Fibroblast of gingiva (primary cell): Measurements from ENCODE around the gene NEB.

Experiments used
- DNase-seq: peaks from one replicate; pipeline ENCODE4 v3.0.0-alpha.2; 2011; ENCODE audit warnings: low read depth

The NEB gene

DNA sequence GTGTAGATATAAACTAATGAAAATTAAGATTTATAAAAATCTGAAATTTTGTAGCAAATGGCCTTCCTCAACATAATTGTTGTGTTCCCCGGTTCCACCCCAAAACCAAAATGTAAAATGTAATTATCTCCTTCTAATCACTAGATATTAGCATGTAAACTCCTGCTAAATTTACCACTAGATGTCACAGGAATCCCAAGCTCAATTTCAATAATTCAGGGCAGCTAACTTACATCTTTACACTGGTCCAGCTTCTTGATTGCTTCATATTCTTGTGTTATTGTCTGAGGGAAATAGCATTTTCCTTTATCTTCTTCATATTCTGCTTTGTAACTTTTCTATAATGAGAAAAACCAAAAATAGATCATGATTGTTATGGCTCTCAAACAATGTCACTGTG lies 42.6 kb downstream of the NEB start:
- no peak for DNase-seq

DNA sequence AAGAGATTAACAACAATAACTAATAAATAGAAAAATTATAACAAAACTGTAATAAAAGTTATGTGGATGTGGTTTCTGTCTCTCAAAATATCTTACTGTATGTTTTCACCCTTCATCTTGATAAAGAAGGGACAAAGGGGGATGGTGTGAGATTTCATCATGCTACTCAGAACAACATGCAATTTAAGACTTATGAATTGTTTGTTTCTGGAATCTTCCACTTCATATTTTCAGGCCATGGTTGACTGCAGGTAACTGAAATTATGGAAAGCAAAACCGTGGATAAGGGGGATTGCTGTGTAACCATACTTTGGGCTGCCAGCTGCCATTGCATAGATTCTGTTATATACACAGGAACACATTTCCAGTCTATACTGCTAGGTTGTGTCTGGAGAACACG lies 45.6 kb downstream of the NEB start:
- no peak for DNase-seq

DNA sequence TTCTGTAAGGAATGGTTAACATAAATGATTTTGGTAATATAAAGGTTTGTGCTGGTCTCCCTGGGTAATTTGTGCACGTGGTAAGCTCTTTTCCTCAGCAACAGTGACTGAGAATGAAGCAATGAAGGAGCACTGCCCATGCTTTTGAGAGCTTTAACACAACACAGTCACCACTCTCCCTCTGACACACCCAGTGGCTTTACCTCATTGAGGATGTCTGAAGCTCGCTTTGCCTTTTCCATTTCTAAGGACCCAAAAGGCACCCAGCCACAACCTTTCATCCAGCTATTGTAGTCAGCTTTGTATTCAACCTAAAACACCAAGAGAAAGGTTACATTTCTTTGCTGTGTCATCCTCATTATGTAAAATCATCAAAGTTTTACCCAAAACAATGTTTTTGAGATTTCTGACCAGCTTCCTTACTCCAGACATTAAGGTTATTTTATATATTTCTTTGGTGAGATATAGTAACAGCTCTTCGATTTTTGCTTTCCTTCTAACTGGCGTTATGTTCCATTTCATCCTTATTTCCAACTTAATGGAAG lies 51.7 kb downstream of the NEB start:
- DNase-seq = no peak

DNA sequence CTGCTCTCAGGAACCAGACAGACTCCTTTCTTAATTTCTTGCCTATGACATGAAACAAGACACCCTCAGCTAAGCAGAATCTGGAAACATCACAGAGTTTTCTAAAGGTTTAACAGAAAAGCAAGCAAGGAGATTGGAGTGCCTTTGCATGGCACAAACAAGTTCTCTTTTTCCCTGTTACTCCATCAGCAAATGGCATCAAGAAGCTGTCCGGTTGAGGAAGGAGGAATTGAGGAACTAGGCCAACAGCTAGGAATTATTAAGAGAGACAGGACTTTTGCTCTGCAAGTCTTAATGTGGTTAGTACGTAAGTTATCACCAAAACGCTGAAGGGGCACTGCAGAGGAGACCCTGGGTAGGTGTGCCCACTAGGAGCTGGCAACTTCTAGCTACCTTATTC lies 53.2 kb downstream of the NEB start:
- DNase-seq = no peak

DNA sequence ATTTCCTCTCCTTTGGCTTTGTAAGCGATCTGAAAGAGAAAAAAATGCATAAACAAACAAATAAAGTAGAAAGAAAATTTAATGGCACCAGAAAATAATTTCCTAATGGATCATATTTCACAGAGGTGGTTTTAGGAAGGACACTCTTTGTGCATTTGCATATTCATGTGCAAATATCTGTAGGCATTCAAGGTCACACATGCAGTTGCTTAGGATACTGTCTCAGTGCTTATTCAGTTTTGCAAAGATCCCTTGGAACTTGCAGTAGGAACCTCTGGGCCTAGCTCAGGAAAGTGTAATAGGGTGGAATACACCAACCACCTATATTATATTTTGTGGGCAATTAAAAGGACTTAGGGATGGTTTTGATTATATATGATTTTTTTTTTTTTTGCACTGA lies 54.3 kb downstream of the NEB start:
- DNase-seq = no peak

DNA sequence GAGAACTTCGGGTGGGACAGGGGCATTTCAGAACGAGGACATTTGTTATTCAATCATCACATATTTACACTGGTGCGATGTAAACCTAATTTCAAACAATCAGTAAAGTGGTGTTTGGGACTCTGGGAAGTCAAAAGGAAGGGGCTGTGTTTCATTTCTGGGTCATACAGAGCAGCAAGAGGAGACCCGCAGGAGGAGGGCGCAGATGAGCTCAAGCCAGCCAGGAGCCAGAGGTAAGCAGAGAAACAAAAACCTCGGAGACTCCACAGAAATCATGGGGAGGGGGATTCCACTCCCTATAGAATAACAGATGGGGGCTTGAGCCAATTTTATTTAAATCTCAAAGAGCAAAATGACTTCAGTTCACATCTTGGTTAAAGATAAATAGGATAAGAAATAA lies 55.4 kb downstream of the NEB start:
- DNase-seq = no peak

DNA sequence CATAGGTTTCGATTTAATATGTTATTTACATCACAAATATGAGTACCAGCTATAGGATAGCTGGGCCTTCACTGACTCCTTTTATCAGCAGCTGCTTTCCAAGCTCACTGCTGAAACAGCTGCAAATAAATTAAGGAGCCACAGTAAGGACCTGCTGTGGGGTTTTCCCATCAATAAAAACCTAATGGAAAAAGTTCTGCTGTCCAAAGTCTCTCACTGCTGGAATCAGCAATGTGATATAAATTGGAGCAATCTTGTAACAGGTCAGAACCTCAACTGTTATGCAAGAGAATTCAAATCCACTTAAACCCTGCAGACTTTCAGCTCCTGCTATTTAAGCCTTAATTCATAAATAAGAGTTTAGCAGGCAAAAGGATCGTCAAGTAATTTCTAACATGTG lies 61.3 kb downstream of the NEB start:
- no peak for DNase-seq

DNA sequence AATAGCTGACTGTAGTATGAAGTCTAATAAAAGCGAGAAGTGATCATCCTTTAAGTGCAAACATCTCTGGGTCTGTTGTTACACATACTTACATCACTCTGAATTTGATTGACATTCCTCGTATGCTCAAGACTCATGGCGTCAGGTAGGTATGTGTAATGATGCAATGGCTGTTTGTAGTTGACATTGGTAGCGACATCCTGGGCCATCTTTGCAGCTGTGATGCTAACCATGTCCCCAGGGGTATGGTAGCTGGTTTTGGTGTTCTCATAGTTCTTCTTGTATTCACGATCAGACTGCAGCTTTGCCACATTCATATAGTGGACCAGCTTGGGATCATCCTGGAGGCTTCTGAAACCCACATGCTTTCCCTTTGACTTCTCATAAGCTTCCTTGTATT lies 62.0 kb downstream of the NEB start:
- DNase-seq = no peak

DNA sequence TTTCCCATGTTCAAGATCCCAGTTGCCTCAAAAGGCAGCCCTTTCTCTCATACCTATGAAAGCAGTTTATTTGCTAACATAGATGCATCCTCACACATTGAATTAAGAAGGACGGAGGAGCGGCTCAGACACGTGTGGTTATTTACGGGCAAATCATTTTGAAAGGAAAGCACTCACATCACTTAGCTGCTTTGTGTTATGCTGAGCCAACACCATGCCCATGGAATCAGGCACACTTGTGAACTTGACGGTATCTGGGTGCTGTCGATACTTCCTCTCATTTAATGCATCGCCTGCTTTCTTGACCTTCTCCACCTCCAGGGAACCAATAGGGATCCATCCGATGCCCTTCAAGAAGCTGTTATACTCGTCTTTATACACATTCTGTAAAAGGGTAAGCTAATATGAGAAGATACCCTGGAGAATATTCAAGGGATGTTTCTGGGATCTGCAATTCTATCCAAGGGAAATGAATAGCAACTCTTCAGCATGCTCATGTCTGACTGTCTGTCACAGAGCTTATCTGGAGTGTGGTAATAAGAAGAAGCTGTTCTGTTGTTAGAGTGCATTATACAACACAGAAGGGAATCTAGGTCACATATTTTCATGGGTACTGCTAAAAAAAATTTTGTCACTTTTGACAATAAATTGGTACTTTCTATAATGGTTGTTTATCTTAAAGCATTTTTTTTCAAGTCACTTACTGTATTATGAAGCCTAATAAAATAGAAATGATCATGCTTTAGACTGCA lies 63.3 kb downstream of the NEB start:
- no peak for DNase-seq

DNA sequence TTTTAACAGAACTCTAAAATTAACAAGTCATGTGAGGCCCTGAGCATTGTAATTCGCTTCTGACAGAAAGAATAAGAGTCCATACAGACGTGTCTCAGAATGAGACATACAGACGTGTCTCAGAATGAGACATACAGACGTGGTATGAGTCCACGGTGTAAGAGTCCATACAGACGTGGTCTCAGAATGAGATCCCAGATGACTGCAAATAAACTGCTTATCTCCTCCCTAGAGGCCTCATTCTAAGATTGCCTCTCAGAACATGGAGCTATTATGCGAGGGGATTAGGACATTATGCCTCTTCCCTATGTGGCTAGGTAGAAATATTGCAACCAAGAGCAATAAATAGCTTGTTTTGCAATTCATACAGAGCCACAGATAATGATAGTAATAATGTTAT lies 63.9 kb downstream of the NEB start:
- DNase-seq = no peak

DNA sequence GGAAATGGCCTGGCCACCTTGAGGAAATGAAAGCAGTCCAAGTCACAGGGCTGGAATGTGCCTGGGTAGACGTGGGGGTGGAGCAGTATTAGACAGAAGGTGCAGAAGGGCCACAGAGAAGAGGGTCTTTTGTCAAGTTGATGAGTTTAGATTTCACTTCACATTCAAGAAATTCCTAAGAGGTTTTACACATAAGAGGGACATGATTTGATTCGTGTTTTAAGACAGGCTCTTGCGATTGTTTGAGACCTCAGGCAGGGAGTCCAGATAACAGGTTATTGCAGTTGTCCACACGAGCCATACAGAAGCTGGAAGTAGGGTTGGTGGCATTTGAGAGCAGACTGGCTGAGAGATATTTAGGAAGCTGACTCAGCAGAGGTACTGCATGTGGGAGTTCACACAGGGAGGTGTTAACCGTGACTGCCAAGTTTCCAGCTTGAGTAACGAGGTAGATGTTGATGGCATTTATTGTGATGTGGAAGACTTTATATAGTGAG lies 64.6 kb downstream of the NEB start:
- DNase-seq = no peak

DNA sequence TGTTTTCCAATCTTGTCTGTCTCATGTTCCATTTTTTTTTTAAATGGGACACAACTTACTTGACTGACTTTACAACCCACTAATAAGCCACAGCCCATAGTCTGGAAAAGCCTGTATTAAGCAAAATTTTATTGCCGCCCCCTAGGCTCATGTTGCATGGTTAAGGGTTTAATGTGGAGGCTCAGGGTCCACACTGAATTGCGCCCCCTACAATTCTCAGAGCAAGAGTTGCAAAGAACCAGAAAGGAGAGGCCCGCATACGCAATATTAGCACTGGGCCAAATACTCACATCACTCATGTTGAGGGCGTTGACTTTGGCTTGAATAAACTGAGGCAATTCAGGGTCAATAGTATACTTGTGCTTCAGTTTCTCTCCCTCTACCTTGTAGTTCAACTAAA lies 65.5 kb downstream of the NEB start:
- DNase-seq = no peak

DNA sequence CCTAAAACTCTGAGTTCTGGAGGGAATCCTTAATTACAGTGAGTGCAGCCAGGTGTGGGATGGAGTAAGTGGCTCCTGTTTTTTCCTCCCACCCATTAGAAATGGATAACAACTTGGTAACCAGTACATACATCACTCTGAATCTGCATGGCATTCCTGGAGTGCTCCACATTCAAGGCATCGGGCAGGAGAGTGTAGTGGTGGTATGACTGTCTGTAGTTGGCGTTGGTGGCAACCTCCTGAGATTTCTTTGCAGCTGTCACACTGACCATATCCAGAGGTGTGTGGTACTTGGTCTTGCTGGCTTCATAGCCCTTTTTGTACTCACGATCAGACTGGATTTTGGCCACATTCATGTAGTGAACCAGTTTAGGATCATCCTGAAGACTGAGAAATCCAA lies 68.3 kb downstream of the NEB start:
- DNase-seq = no peak

DNA sequence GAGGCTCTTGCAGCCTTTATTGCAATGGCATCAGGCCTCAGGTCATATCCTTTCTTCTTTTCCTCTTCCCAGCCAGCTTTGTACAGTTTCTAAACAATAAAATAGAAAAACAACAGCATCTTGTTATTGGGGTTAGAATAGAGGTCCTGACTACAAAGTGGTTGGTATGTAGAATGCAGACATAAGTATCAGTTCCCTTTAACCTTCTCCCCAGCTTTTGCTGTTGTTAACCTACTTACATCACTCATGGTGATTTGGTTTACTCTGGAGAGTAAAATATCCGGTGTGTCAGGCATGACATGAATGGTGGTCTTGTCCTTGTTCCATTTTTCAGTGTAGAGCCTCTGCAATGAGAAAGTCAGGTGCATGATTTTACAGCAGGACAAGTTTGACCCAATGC lies 69.8 kb downstream of the NEB start:
- no peak for DNase-seq

DNA sequence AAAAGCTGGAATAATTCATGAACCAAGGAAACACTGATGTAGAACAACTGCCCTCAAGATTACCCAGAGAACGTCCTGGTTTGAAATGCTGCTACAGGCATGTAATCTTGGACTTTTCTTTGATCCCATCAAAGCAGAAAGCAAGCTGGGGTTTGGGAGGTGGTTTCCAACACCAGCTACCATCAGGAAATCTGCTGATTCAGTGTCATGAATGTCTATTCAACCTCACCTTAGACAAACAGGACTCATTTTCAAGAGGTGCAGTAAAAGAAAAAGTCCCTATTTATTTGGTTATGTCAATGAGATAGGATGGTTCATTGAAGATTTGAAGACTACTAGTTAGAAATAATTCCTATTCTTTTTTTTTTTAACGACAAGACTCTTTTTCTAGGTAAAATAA lies 72.7 kb downstream of the NEB start:
- no peak for DNase-seq

DNA sequence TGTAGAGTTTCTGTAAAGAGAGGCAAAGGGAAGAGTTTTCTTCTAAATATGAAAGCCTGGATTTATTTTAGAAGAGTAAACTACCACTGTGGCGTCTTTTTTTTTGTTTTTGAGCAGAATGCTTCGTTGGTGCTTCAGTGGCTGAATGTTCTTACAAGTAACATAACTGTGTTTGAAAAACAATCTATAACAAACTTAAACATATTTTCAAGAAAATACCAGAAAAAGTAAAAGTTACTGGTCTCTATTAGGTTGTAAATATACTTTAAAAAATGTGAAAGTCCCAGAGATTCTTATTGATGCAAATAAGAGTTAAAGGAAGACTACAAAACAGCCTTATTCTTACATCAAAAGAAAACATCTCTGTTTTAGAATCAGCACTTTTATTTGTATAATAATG lies 76.2 kb downstream of the NEB start:
- DNase-seq = no peak

DNA sequence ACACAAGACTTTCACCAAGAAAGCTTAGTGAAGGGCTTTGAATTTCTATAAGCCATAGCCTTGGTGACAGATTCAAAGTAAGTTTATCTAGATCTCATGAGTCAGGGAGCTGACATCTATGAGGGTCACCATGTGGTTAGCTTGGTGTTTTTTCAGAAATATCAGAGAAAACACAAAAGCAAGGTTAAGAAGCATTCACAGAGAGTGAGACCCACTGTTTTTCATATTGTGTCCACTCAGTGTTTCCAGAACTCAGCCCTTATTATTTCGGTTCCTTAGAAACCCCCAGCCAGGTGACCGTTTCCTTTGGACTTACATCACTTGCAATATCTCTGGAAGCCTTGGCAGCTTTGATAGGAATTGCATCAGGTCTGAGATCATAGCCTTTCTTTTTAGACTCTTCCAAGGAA lies 76.6 kb downstream of the NEB start:
- DNase-seq = no peak

DNA sequence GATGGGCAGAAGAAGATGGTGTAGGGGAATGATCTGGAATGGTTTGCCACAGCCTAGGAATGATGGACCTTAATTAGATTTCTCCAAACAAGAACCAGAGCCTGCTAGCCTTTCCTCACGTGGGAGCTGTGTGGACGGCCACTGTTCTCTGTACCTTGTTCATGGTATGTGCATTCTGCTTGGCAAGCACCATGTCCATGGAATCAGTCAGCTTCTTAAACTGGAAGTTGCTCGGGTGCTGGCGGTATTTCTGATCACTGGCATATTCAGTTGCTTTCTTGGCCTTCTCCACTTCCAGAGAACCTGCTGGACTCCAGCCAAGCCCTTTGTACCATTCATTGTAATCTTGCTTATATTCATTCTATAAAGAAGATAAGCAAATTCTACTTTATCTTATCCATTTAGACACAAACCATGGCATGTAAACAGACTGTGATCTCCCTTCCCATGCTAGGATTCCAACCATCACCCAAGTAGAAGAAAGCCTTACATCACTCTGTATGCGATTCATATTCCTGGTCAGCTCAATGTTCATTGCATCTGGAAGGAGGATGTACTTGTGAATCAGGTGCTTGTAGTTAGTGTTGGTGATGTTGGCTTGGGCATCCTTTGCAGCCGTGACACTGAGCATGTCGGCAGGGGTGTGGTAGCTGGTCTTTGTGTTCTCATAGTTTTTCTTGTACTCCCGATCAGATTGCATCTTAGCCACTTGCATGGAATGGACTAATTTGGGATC lies 78.4 kb downstream of the NEB start:
- no peak for DNase-seq

DNA sequence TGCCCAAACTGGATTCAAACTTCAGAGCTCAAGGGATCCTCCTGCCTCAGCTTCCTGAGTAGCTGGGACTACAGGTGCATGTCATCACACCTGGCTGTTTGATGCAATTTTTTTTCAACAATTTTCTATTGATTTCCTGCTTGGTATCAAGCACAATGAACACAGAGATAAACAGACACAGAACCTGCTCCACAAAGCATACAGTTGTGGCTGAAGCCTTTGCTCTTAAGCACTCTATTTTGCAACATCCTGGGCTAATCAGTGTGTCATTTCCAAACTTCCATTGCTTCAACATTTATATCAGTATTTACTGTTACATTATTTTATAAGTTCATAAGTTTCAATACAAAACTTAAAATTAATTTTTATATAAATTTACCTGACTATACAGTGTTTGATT lies 79.4 kb downstream of the NEB start:
- DNase-seq = no peak

DNA sequence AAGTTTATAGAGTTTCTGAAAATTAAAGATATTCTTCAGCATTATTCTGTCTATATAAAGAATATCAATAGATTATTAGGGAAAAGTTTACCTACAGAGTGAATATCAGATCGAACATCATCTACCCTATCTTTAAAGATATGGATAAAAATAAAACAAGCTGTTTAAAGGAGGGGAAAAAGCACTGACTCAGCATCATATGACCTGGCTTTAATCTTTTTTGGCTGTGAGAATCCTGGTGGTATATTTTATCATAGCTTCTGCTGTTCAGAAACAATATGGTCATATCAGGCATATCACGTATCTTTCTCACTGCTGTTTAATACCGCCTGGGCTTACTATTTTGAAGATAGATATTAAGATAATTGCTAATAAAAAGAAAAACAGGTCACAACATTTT lies 80.2 kb downstream of the NEB start:
- no peak for DNase-seq

DNA sequence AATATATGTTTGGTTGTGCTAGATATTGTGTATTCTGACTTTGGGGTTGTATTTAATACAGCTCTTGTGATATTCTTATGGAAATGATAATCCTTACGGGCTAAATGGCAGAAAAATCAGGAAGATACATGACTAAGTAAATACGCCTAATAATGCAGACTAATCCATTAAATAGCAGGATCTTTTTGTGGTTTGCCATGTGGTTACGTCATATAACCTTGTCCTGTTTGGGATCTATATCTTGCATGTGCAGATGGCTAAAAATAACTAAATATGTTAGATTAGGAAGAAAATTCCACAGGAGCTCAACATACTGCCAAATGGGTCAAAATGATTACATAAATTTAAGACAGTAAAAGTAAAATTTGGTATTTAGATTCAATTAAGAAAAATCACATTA lies 83.0 kb downstream of the NEB start:
- DNase-seq = no peak

DNA sequence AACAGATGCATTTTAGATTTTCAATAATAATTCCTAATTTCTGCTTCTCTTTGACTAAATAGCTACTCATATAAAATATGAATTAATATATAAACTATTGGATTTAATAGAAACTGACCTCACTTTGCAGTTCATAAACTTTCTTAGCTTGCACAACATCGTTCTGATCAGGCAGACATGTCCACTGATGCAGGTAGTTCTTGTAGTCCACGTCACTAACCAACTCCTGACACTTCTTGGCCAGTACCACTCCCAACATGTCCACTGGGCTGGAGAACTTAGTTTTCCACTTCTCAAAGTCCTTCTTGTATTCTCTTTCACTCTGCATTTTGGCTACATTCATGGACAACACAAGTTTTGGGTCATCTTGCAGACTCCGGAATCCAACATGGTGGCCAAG lies 83.8 kb downstream of the NEB start:
- DNase-seq = no peak

DNA sequence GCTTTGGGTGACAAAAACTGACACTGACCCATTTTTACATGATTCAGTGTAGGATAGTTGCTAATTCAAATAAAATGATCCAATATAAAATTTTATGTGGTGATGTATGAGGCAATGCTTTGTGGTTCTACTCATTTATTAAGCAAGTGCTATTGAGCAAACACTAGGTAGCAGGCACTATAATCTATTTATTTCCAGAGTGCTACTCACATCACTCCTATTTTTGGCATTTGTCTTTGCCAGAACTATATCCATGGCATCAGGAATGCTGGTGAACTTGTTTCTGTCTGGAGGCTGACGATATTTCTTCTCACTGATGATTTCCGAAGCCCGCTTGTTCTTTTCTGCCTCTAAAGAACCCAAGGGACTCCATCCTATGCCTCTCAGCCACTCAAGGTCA lies 84.3 kb downstream of the NEB start:
- DNase-seq = no peak

DNA sequence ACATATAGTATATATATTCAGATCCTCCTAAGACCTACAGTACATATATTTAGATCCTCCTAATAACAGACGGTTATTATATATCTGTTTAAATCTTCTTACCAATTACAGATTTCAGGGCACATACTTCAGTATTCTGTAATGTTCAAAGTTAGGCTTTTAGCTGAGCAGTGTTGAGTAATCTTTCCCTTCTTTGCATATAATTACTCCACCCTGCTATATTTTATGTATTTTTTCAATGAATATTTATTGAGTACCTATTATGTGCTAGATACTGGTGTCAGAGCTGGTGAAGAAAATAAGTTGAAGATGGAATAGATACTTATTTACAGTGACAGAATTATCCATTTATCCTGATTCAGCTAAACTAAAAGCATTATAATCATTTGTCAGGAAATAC lies 84.9 kb downstream of the NEB start:
- no peak for DNase-seq
